NB4 (cell line): ENCODE measurements around the gene FOXP4.

Experiments used
- DNase-seq: peaks from one replicate; pipeline ENCODE4 v3.0.0; 2010; ENCODE audit warnings: low read depth
- H3K4me3 ChIP-seq: one replicate; pipeline ENCODE4 v1.5.1; 2011; ENCODE audit warnings: mild to moderate bottlenecking, low read depth, low read length, moderate library complexity
- CTCF ChIP-seq: IDR thresholded peaks from one replicate; pipeline ENCODE4 v1.5.1; 2012; ENCODE audit warnings: low read depth, low read length
- MAX ChIP-seq: IDR thresholded peaks from 2 replicates; pipeline ENCODE4 v1.6.1; 2011; ENCODE audit warnings: low read depth, low read length
- MYC ChIP-seq: IDR thresholded peaks from 2 replicates; pipeline ENCODE4 v1.6.1; 2011; ENCODE audit warnings: low read depth, low read length
- POLR2A ChIP-seq: IDR thresholded peaks from 2 replicates; pipeline ENCODE4 v1.6.1; 2011; ENCODE audit warnings: mild to moderate bottlenecking; ENCODE audit not compliant: insufficient read length; ENCODE audit errors: extremely low read depth

Gene FOXP4

GRCh38 chr6:41545703-41546474 is at the start of gene FOXP4:
Gene FOXP4, plus strand, starts transcription at chr6:41546381. Its CDS starts 19,380 bp downstream, at chr6:41565761.
- TF ChIP-seq POLR2A (no peak), CTCF (no peak), MAX (peak; percentile 97), MYC (peak; percentile 92)
- peak within 1 kb of the TSS; percentile 82 for H3K4me3 ChIP-seq
- DNase-seq: peak; percentile 97

- TF ChIP-seq POLR2A (no peak), MAX (no peak), CTCF (no peak), MYC (no peak)
- H3K4me3 ChIP-seq: no peak overlapping the region
- DNase-seq: no peak
Observed at GRCh38 chr6:41497573-41497972, 48.6 kb upstream of the FOXP4 start.

- no peak for DNase-seq
Observed at GRCh38 chr6:41497994-41498393, 48.2 kb upstream of the FOXP4 start.

GRCh38 chr6:41498968-41499599 is 47.1 kb upstream of the FOXP4 start:
- H3K4me3 ChIP-seq: no peak overlapping the region
- TF ChIP-seq CTCF (no peak), MYC (no peak), POLR2A (no peak), MAX (no peak)
- peak; percentile 55 for DNase-seq

More at GRCh38 chr6:41497994-41498393, 48.2 kb upstream of the FOXP4 start:
- TF ChIP-seq MYC: no peak
- no peak for TF ChIP-seq CTCF
- TF ChIP-seq POLR2A: no peak
- no peak for TF ChIP-seq MAX
- H3K4me3 ChIP-seq: no peak overlapping the region

- no peak for DNase-seq
- TF ChIP-seq POLR2A (no peak), CTCF (no peak), MAX (no peak), MYC (no peak)
- no peak overlapping the region for H3K4me3 ChIP-seq
Observed at GRCh38 chr6:41500561-41500960, 45.6 kb upstream of the FOXP4 start.
